ENCODE results near the gene C1orf53.

DNA sequence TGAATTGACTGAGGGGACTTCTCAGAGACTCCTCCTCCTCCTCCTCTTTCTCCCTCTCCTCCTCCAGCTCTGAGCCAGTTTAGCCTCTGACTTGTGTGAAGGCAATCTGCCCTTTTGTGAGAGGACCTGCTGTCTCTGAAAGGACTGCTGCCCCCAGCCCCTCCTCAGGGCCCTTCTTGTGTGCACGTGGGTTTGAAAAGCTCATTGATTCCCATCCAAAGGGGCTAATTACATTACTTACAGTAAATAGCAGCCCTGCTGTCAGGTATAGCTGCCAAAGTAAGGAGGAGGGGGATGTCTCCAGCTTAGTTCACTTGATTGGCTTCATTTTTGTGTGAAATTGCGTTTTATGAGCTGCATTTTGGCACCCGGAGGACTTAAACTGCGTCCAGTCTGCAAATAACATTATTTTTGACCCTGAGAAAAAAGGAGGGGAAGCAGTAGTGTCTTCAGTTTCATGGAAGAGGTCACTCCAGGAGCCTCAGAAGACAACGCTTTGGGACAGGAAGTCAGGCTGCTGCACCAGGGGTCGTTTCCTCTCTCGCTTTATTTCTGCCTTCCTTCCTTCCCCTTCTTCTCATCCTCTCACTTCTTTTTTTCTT is 12.9 kb downstream of the C1orf53 start:
- TF ChIP-seq, protein P1, sequence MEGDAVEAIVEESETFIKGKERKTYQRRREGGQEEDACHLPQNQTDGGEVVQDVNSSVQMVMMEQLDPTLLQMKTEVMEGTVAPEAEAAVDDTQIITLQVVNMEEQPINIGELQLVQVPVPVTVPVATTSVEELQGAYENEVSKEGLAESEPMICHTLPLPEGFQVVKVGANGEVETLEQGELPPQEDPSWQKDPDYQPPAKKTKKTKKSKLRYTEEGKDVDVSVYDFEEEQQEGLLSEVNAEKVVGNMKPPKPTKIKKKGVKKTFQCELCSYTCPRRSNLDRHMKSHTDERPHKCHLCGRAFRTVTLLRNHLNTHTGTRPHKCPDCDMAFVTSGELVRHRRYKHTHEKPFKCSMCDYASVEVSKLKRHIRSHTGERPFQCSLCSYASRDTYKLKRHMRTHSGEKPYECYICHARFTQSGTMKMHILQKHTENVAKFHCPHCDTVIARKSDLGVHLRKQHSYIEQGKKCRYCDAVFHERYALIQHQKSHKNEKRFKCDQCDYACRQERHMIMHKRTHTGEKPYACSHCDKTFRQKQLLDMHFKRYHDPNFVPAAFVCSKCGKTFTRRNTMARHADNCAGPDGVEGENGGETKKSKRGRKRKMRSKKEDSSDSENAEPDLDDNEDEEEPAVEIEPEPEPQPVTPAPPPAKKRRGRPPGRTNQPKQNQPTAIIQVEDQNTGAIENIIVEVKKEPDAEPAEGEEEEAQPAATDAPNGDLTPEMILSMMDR (IDR thresholded peaks at IDR 0.05; ENCODE audit: borderline replicate concordance, extremely low read depth, low read length, poor library complexity, severe bottlenecking): no peak
- no peak for TF ChIP-seq EZH2 (IDR thresholded peaks at IDR 0.05; ENCODE audit: borderline replicate concordance, low read depth, low read length, severe bottlenecking)

All from DND-41 (cell line).